CD4-positive, alpha-beta memory T cell (primary cell): ENCODE results near the gene DRC7. TPM values are rescaled to one million over a fixed set of nuclear protein-coding genes. Genes with fewer than 3 reads are reported as not detected.

ENCODE experiments used
- CTCF ChIA-PET: fragments of 350-600 bp; sonication (Branson Sonifier 250); formaldehyde crosslinking; loops from one replicate; lab custom pipeline; 2021; ENCODE audit warnings: inconsistent platforms; ENCODE audit not compliant: partially characterized antibody; lab: Charles Lee
- POLR2A ChIA-PET: fragments of 350-600 bp; sonication (Branson Sonifier 250); formaldehyde crosslinking; loops from one replicate; lab custom pipeline; 2021; ENCODE audit not compliant: partially characterized antibody; lab: Charles Lee
- DNase-seq, 5 donors: peaks; one replicate each; pipeline versions ENCODE4 v3.0.0 to v3.0.0-alpha.2; 2020 to 2022; ENCODE audit warnings: mixed read lengths in 1 of 5
- H3K27ac ChIP-seq: one replicate; pipeline ENCODE4 v1.7.0; 2013; ENCODE audit warnings: low read depth, low read length
- H3K27me3 ChIP-seq: 2 replicates; pipeline ENCODE4 v1.7.0; 2013; ENCODE audit warnings: mild to moderate bottlenecking, low read length, moderate library complexity; ENCODE audit not compliant: insufficient read depth
- H3K36me3 ChIP-seq: 2 replicates; pipeline ENCODE4 v1.7.0; 2013; ENCODE audit warnings: mild to moderate bottlenecking, low read length, moderate library complexity; ENCODE audit not compliant: insufficient read depth
- H3K4me1 ChIP-seq: 2 replicates; pipeline ENCODE4 v1.7.0; 2013; ENCODE audit warnings: mild to moderate bottlenecking, low read length, moderate library complexity; ENCODE audit not compliant: insufficient read depth
- H3K4me3 ChIP-seq, 2 donors: one replicate each; pipeline ENCODE4 v1.7.0; 2013; ENCODE audit warnings: low read length in 2 of 2, mild to moderate bottlenecking in 1 of 2
- H3K9me3 ChIP-seq, 2 donors: one replicate each; pipeline ENCODE4 v1.7.0; 2013; ENCODE audit warnings: low read length in 2 of 2, control low read depth in 1 of 2; ENCODE audit not compliant: control insufficient read depth in 1 of 2
- H3K27ac Mint-ChIP-seq, 7 donors: one replicate each; pipeline ENCODE4 v1.8.0; 2020 to 2021; ENCODE audit warnings: mixed read lengths in 7 of 7, mild to moderate bottlenecking in 6 of 7, inconsistent platforms in 3 of 7, moderate library complexity in 3 of 7
- H3K27me3 Mint-ChIP-seq, 2 donors: one replicate each; pipeline ENCODE4 v1.8.0; 2020 to 2021; ENCODE audit warnings: mixed read lengths in 2 of 2
- H3K36me3 Mint-ChIP-seq, 2 donors: one replicate each; pipeline ENCODE4 v1.8.0; 2020 to 2021; ENCODE audit warnings: mixed read lengths in 2 of 2, inconsistent platforms in 1 of 2, mild to moderate bottlenecking in 1 of 2
- H3K4me1 Mint-ChIP-seq, 4 donors: one replicate each; pipeline ENCODE4 v1.8.0; 2020 to 2021; ENCODE audit warnings: mixed read lengths in 4 of 4, mild to moderate bottlenecking in 1 of 4
- H3K4me3 Mint-ChIP-seq, 8 donors: one replicate each; pipeline ENCODE4 v1.8.0; 2020 to 2021; ENCODE audit warnings: mixed read lengths in 8 of 8, mild to moderate bottlenecking in 7 of 8, moderate library complexity in 6 of 8, inconsistent platforms in 3 of 8
- H3K9me3 Mint-ChIP-seq, 8 donors: one replicate each; pipeline ENCODE4 v1.8.0; 2020 to 2021; ENCODE audit warnings: mixed read lengths in 8 of 8, mild to moderate bottlenecking in 5 of 8, inconsistent platforms in 3 of 8, moderate library complexity in 1 of 8
- intact Hi-C: fragments of 100-400 bp; cut with micrococcal nuclease; formaldehyde crosslinking; loops from one replicate; pipeline ENCODE4 v1.15.1; 2023
- polyA plus RNA-seq, 2 donors: library from polyadenylated mRNA; unstranded; fragments of 300-500 nt; fragmentation: Illumina TruSeq; gene quantifications; one replicate each; pipeline ENCODE4 v1.2.3, GENCODE V29; 2021
- total RNA-seq, 2 experiments: library from RNA; stranded (reverse); gene quantifications; one replicate each; pipeline ENCODE4 v1.2.3, GENCODE V29; 2021

Gene DRC7
- total and polyA plus RNA-seq, 4 experiments from 2014 or later = not detected

- Mint-ChIP-seq H3K4me1 (peaks cover 12 to 30% (median 24%) of the 10 kb centered on the region in 4 donors), H3K9me3 (no peaks in the 10 kb centered on the region), H3K4me3 (no peak overlapping the region), H3K36me3 (peaks cover 17 to 25% of the 10 kb centered on the region in 2 donors), H3K27ac (no peak overlapping the region), H3K27me3 (no peaks in the 10 kb centered on the region)
- Histone ChIP-seq H3K27me3 (no peaks in the 10 kb centered on the region), H3K4me3 (no peak overlapping the region), H3K36me3 (no peaks in the 10 kb centered on the region), H3K9me3 (no peaks in the 10 kb centered on the region), H3K4me1 (peaks cover 12% of the 10 kb centered on the region), H3K27ac (no peak overlapping the region)
- POLR2A ChIA-PET = no interaction called here
- DNase-seq = no peak
- CTCF ChIA-PET = no interaction called here
- intact Hi-C loops = loop anchor here (5.0 kb wide), 5 partner anchors 148 to 1548 kb away; partner anchors contain the start of genes CSNK2A2 and GNAO1
Observed at GRCh38 chr16:57739756-57740422, 45.3 kb downstream of the DRC7 start.

GRCh38 chr16:57740423-57741071 lies 45.9 kb downstream of the DRC7 start:
- Mint-ChIP-seq H3K4me1 (peaks cover 9 to 25% (median 20%) of the 10 kb centered on the region in 4 donors), H3K9me3 (no peaks in the 10 kb centered on the region), H3K36me3 (peaks cover 18 to 20% of the 10 kb centered on the region in 2 donors), H3K4me3 (no peak overlapping the region), H3K27ac (no peak overlapping the region), H3K27me3 (no peaks in the 10 kb centered on the region)
- Histone ChIP-seq H3K27me3 (no peaks in the 10 kb centered on the region), H3K4me3 (no peak overlapping the region), H3K9me3 (no peaks in the 10 kb centered on the region), H3K36me3 (no peaks in the 10 kb centered on the region), H3K27ac (no peak overlapping the region), H3K4me1 (peaks cover 12% of the 10 kb centered on the region)
- ChIA-PET POLR2A (no interaction called here), CTCF (interaction anchor here (1.2 kb wide), 1 partner anchor 9 kb away, joined by 3 read pairs; no protein-coding TSS in a partner anchor)
- intact Hi-C loops = no loop called here
- no peak for DNase-seq

- Histone ChIP-seq H3K4me3 (no peak overlapping the region), H3K4me1 (peaks cover 5% of the 10 kb centered on the region), H3K36me3 (no peaks in the 10 kb centered on the region), H3K27ac (no peak overlapping the region), H3K27me3 (no peaks in the 10 kb centered on the region), H3K9me3 (no peaks in the 10 kb centered on the region)
- Mint-ChIP-seq H3K9me3 (no peaks in the 10 kb centered on the region), H3K27ac (no peak overlapping the region), H3K36me3 (peaks cover 18 to 19% of the 10 kb centered on the region in 2 donors), H3K4me3 (no peak overlapping the region), H3K4me1 (peaks cover 5 to 13% (median 12%) of the 10 kb centered on the region in 4 donors), H3K27me3 (no peaks in the 10 kb centered on the region)
- DNase-seq = peak in 1 of 5 donors; percentile 23
- intact Hi-C loops = no loop called here
- CTCF ChIA-PET = interaction anchor here (1.2 to 1.3 kb wide), 2 partner anchors 11 to 15 kb away, joined by 3 read pairs; no protein-coding TSS in a partner anchor
- POLR2A ChIA-PET = no interaction called here
Observed at GRCh38 chr16:57741660-57742191, 47.1 kb downstream of the DRC7 start.

- no peak for DNase-seq
- POLR2A ChIA-PET = no interaction called here
- H3K27ac ChIP-seq = no peak overlapping the region
- H3K4me1 ChIP-seq = no peaks in the 10 kb centered on the region
- no peaks in the 10 kb centered on the region for H3K36me3 ChIP-seq
- no peaks in the 10 kb centered on the region for H3K27me3 ChIP-seq
- H3K4me3 Mint-ChIP-seq = no peak overlapping the region
- peaks cover 2 to 6% (median 5%) of the 10 kb centered on the region in 4 donors for H3K4me1 Mint-ChIP-seq
- H3K9me3 ChIP-seq = no peaks in the 10 kb centered on the region
- no peak overlapping the region for H3K4me3 ChIP-seq
- intact Hi-C loops = no loop called here
- peaks cover 18 to 24% of the 10 kb centered on the region in 2 donors for H3K36me3 Mint-ChIP-seq
- no peak overlapping the region for H3K27ac Mint-ChIP-seq
- no peaks in the 10 kb centered on the region for H3K9me3 Mint-ChIP-seq
- no peaks in the 10 kb centered on the region for H3K27me3 Mint-ChIP-seq
- CTCF ChIA-PET = no interaction called here
Observed at GRCh38 chr16:57742543-57742942, 47.9 kb downstream of the DRC7 start.

- H3K4me1 ChIP-seq = no peaks in the 10 kb centered on the region
- Mint-ChIP-seq H3K27me3 (no peaks in the 10 kb centered on the region), H3K9me3 (no peaks in the 10 kb centered on the region), H3K4me1 (peaks cover 0 to 4% (median 0%) of the 10 kb centered on the region in 4 donors), H3K4me3 (no peak overlapping the region), H3K27ac (no peak overlapping the region), H3K36me3 (peaks cover 18 to 24% of the 10 kb centered on the region in 2 donors)
- H3K27ac ChIP-seq = no peak overlapping the region
- POLR2A ChIA-PET = no interaction called here
- no peaks in the 10 kb centered on the region for H3K36me3 ChIP-seq
- no peaks in the 10 kb centered on the region for H3K27me3 ChIP-seq
- intact Hi-C loops = no loop called here
- no peak overlapping the region for H3K4me3 ChIP-seq
- CTCF ChIA-PET = no interaction called here
- no peaks in the 10 kb centered on the region for H3K9me3 ChIP-seq
- no peak for DNase-seq
Observed at GRCh38 chr16:57743458-57743857, 48.9 kb downstream of the DRC7 start.

GRCh38 chr16:57743886-57744641 lies 49.5 kb downstream of the DRC7 start:
- H3K4me3 ChIP-seq = no peak overlapping the region
- no peaks in the 10 kb centered on the region for H3K4me1 ChIP-seq
- no peaks in the 10 kb centered on the region for H3K9me3 ChIP-seq
- Mint-ChIP-seq H3K4me1 (peaks cover 0 to 4% (median 0%) of the 10 kb centered on the region in 4 donors), H3K27me3 (no peaks in the 10 kb centered on the region), H3K36me3 (peaks cover 18 to 24% of the 10 kb centered on the region in 2 donors), H3K9me3 (no peaks in the 10 kb centered on the region), H3K4me3 (no peak overlapping the region), H3K27ac (no peak overlapping the region)
- no peak for DNase-seq
- ChIA-PET POLR2A (interaction anchor here (1.0 kb wide), 1 partner anchor 16 kb away, joined by 3 read pairs; no protein-coding TSS in a partner anchor), CTCF (no interaction called here)
- no peak overlapping the region for H3K27ac ChIP-seq
- intact Hi-C loops = no loop called here
- H3K36me3 ChIP-seq = no peaks in the 10 kb centered on the region
- no peaks in the 10 kb centered on the region for H3K27me3 ChIP-seq

- Mint-ChIP-seq H3K4me1 (peaks cover 0 to 4% (median 0%) of the 10 kb centered on the region in 4 donors), H3K9me3 (no peaks in the 10 kb centered on the region)
Observed at GRCh38 chr16:57744642-57744903, 50.0 kb downstream of the DRC7 start.

More at GRCh38 chr16:57744642-57744903, 50.0 kb downstream of the DRC7 start:
- no peak overlapping the region for H3K27ac ChIP-seq
- no peak overlapping the region for H3K4me3 Mint-ChIP-seq
- DNase-seq = no peak
- H3K36me3 ChIP-seq = no peaks in the 10 kb centered on the region
- H3K9me3 ChIP-seq = no peaks in the 10 kb centered on the region
- intact Hi-C loops = no loop called here
- CTCF ChIA-PET = no interaction called here
- no peak overlapping the region for H3K4me3 ChIP-seq
- no peaks in the 10 kb centered on the region for H3K4me1 ChIP-seq
- peak overlapping the region in 1 of 7 donors; percentile 24 for H3K27ac Mint-ChIP-seq
- no peaks in the 10 kb centered on the region for H3K27me3 Mint-ChIP-seq
- POLR2A ChIA-PET = interaction anchor here (1.0 kb wide), 1 partner anchor 15 kb away, joined by 3 read pairs; no protein-coding TSS in a partner anchor
- no peaks in the 10 kb centered on the region for H3K27me3 ChIP-seq
- H3K36me3 Mint-ChIP-seq = peaks cover 18 to 24% of the 10 kb centered on the region in 2 donors
